Measurements from ENCODE around the gene GRXCR2. TPM values are rescaled to one million over a fixed set of nuclear protein-coding genes. Genes with fewer than 3 reads are reported as not detected.
"Not testable (repeated sequence)": the region's sequence is repeated elsewhere in the genome, so short reads cannot be mapped to it uniquely, and the experiment has no call there.

GRXCR2 gene
- total RNA-seq, result not detected in 2 replicates

- DNase-seq (ENCODE audit: extremely low read depth, low read depth, low spot score), result no peak
Measured at GRCh38 chr5:145872914-145873313, at the start of gene GRXCR2. GRXCR2 (minus strand) TSS chr5:145873014; CDS start chr5:145872968, 46 bp downstream.

GRCh38 chr5:145922059-145922458, 49.2 kb upstream of the GRXCR2 start:
- no peak for DNase-seq (ENCODE audit: extremely low read depth, low read depth, low spot score)

- DNase-seq (ENCODE audit: extremely low read depth, low read depth, low spot score), result no peak
Measured at GRCh38 chr5:145921211-145921610, 48.4 kb upstream of the GRXCR2 start.

GRCh38 chr5:145920542-145921210, 47.9 kb upstream of the GRXCR2 start:
- no peak for DNase-seq (ENCODE audit: extremely low read depth, low read depth, low spot score)

GRCh38 chr5:145919413-145919812, 46.6 kb upstream of the GRXCR2 start:
- DNase-seq (ENCODE audit: extremely low read depth, low read depth, low spot score), result no peak

GRCh38 chr5:145918397-145918796, 45.6 kb upstream of the GRXCR2 start:
- no peak for DNase-seq (ENCODE audit: extremely low read depth, low read depth, low spot score)

- no peak for DNase-seq (ENCODE audit: extremely low read depth, low read depth, low spot score)
Measured at GRCh38 chr5:145917288-145917687, 44.5 kb upstream of the GRXCR2 start.

GRCh38 chr5:145915970-145916638, 43.3 kb upstream of the GRXCR2 start:
- DNase-seq (ENCODE audit: extremely low read depth, low read depth, low spot score), result no peak

- no peak for DNase-seq (ENCODE audit: extremely low read depth, low read depth, low spot score)
Measured at GRCh38 chr5:145913701-145914100, 40.9 kb upstream of the GRXCR2 start.

GRCh38 chr5:145912594-145912993, 39.8 kb upstream of the GRXCR2 start:
- no peak for DNase-seq (ENCODE audit: extremely low read depth, low read depth, low spot score)

- no peak for DNase-seq (ENCODE audit: extremely low read depth, low read depth, low spot score)
Measured at GRCh38 chr5:145912019-145912418, 39.2 kb upstream of the GRXCR2 start.

- no peak for DNase-seq (ENCODE audit: extremely low read depth, low read depth, low spot score)
Measured at GRCh38 chr5:145911164-145911563, 38.4 kb upstream of the GRXCR2 start.

- DNase-seq (ENCODE audit: extremely low read depth, low read depth, low spot score), result no peak
Measured at GRCh38 chr5:145908206-145908960, 35.6 kb upstream of the GRXCR2 start.

GRCh38 chr5:145906401-145906800, 33.6 kb upstream of the GRXCR2 start:
- DNase-seq (ENCODE audit: extremely low read depth, low read depth, low spot score), result no peak

- DNase-seq (ENCODE audit: extremely low read depth, low read depth, low spot score), result no peak
Measured at GRCh38 chr5:145904743-145905142, 31.9 kb upstream of the GRXCR2 start.

GRCh38 chr5:145903867-145904266, 31.1 kb upstream of the GRXCR2 start:
- DNase-seq (ENCODE audit: extremely low read depth, low read depth, low spot score), result no peak

- DNase-seq (ENCODE audit: extremely low read depth, low read depth, low spot score), result no peak
Measured at GRCh38 chr5:145903113-145903512, 30.3 kb upstream of the GRXCR2 start.

GRCh38 chr5:145902421-145902820, 29.6 kb upstream of the GRXCR2 start:
- DNase-seq (ENCODE audit: extremely low read depth, low read depth, low spot score), result no peak

- no peak for DNase-seq (ENCODE audit: extremely low read depth, low read depth, low spot score)
Measured at GRCh38 chr5:145898171-145898570, 25.4 kb upstream of the GRXCR2 start.

GRCh38 chr5:145891378-145891777, 18.6 kb upstream of the GRXCR2 start:
- not testable (repeated sequence) for DNase-seq (ENCODE audit: extremely low read depth, low read depth, low spot score)

- DNase-seq (ENCODE audit: extremely low read depth, low read depth, low spot score), result no peak
Measured at GRCh38 chr5:145889611-145890010, 16.8 kb upstream of the GRXCR2 start.
